ENCODE results near the gene REG3A.

The REG3A gene

GRCh38 chr2:79120194-79120713 lies 39.3 kb downstream of the REG3A start, which contains the start of gene REG1A:
Gene REG1A (plus strand): TSS chr2:79120488. CDS start chr2:79120862, 374 bp downstream.
- no peak for DNase-seq (ENCODE audit: low read depth in 3 of 3)

- DNase-seq (ENCODE audit: low read depth in 3 of 3), result no peak
Measured at GRCh38 chr2:79116997-79117928, 42.3 kb downstream of the REG3A start.

- DNase-seq (ENCODE audit: low read depth in 3 of 3), result no peak
Measured at GRCh38 chr2:79114797-79115494, 44.6 kb downstream of the REG3A start.

GRCh38 chr2:79112269-79112668 lies 47.3 kb downstream of the REG3A start:
- no peak for DNase-seq (ENCODE audit: low read depth in 3 of 3)

Measured in stimulated activated CD4-positive, alpha-beta T cell treated with anti-CD3 and anti-CD28 coated beads, TNF-alpha, amount 100 ng/mL, for 48 hours (primary cell).